Activated CD8-positive, alpha-beta memory T cell treated with anti-CD3 and anti-CD28 coated beads for 48 hours (primary cell): ENCODE results near the gene TMSB15C.
"Not testable (repeated sequence)": the region's sequence is repeated elsewhere in the genome, so short reads cannot be mapped to it uniquely, and the experiment has no call there.

ENCODE experiments used
- DNase-seq, 3 experiments: peaks; one replicate each; pipeline ENCODE4 v3.0.0-alpha.2; 2020; ENCODE audit warnings: low read depth in 2 of 3, low spot score in 2 of 3

The TMSB15C gene

DNA sequence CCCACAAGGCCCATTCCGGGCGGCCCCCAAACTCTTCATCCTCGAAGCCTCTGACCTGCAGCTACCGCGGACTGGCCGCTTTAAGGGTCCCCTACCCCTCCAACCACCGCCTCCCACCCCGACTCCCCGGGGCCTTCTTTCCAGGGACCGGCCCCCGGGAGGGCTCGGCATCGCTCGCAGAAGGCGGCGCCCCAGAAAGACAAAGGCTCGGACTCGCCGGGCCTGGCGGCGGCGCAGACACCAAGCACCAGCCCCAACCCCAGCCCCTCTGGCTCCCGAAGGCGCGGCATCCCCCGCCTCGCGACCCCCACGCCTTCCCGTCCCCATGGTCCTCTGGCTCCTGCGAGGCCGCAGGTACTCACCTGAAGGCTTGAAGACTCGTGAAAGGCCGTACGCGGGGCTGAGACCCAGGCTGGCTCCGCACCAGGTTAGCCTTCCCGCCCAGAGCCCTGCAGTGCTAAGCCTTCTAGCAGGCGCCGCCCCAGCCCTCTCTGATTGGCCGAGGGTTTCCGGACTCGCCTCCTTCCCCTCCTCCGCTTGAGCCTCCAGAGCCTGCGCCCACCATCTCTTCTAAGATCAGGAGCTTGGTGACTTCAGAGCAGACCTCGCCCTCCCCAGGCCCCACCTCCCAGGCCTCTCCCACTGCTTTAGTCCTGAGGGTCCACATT is at the start of gene TMSB15C:
TMSB15C (minus strand) TSS at position 459 of the 668 bp plus-strand sequence.
- DNase-seq: not testable (repeated sequence)

DNA sequence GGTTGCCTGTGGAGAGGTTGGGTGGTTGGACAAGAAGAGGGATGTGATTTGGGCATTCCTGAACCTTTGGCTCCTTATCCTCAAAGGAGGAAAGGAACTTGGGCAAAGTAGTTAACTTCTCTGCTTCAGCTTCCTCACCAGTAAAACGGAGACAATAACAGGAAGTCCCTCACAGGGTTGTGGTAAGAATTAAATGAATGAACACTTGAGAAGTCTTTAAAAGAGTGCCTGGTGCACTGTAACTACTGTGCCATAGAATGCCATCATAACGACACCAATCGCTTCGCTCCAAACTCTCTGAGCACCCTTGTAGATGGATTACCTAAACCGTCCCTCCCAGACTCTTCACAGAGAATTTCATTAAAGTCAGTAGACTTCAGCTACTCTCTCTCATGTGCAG is 46.8 kb upstream of the TMSB15C start:
- DNase-seq: no peak

DNA sequence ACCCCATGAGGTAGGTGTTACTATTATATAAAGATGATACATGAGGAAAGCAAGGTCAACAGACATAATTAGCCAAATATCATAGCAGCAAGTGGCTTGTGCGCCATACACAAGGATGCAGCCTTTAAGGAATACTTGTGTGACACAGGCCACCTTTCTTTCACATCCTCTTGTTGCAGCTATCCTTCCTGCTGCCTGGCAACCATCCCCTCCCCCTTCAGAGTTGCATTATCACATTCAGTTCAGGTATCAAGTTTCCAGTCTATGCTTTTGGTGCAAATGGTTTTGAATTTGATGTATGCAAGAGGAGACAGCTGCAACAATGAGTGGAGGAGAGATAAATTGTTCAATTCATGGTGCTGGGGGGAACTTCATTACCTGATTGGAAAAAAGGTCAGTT is 42.7 kb upstream of the TMSB15C start:
- no peak for DNase-seq

- DNase-seq: no peak
Observed at GRCh38 chrX:104117759-104118158, 41.7 kb upstream of the TMSB15C start.

- DNase-seq: peak in 1 of 3 experiments; percentile 11
Observed at GRCh38 chrX:104113222-104113965, 37.4 kb upstream of the TMSB15C start.

DNA sequence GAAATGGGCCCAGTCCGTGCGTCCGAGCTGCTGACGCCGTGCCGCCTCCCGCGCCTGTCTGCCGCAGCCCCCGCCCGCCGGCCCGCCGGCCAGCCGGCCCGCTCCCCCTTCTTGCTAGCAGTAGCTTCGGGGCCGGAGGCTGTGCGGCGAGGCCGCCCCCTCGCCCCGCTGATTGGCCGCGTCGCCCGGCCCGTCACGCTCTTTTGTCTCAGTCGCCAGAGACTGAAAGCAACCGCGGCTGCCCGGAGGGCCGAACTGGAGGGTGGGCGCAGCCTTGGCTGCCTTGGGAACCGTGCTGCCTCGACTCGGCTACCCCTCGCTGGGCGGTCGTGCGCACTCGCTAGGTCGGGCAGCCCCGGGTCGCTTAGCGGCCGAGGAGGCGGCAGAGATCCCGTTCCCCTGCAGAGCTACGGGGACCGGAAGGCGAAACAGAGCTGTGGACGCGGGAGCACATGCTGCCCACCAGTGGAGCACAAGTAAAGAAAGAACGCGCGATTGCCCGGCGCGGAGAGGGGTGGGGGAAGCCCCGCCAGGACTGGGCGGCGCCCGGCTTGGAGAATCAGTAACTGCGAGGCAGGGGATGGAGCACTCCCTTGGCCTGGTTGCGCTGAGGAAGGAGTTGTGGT is 36.4 kb upstream of the TMSB15C start, which contains the start of gene ZCCHC18:
ZCCHC18 (plus strand) TSS at position 198 of the 626 bp plus-strand sequence. CDS start 1,589 bp downstream, outside the sequence.
- DNase-seq: no peak

DNA sequence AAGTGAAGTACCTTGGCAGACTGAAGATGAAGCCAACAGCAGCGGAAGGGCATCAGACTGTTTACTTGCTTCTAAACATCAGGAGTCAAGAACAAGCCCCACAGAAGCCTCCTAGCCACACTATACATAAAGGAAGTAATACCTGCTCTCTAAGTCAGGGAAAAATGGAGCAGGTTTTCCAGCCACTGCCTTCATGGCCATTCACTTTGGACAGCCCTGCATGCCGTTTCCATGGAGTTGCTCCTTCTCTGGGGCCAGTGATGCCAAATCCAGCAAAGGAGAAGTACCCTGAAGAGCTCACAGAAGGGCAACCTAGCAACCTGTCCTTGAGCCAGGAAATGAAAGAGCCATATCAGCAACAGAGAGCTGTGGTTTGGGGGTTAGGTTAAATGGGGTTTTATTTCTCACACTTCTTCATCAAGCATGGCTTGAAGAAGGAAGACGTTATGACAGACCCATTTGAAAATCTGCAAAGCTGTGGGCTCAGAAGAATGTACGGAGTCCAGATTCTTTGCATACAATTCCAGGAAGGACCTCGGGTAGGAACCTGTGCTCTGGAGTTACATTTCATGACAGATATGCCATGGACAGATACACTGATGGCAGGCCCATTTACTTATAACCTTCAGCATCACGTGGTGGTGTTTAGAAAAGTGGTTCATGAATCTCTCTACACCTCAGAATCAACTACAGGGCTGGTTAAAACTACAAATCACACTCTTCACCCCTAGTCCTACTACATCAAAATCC is 34.6 kb upstream of the TMSB15C start:
- DNase-seq: not testable (repeated sequence)

DNA sequence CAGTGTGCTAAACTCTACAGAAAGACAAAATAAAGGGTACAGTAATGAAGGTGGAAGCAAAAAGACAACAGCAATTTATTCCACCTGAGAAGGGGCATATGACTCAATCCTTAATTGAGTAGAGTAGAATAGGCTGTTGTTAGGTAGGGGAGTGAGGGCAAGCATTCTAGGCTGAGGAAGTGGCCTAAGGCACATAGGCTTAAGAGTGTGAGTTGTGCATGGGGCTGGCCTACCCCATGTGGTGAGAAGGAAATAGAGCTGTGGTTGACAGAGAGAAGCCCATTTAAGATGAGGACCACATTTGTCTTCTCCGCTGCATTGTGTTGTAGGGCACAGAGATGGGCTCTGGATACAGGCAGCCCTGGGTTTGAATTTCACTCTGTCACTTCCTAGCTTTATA is 32.9 kb upstream of the TMSB15C start:
- no peak for DNase-seq

DNA sequence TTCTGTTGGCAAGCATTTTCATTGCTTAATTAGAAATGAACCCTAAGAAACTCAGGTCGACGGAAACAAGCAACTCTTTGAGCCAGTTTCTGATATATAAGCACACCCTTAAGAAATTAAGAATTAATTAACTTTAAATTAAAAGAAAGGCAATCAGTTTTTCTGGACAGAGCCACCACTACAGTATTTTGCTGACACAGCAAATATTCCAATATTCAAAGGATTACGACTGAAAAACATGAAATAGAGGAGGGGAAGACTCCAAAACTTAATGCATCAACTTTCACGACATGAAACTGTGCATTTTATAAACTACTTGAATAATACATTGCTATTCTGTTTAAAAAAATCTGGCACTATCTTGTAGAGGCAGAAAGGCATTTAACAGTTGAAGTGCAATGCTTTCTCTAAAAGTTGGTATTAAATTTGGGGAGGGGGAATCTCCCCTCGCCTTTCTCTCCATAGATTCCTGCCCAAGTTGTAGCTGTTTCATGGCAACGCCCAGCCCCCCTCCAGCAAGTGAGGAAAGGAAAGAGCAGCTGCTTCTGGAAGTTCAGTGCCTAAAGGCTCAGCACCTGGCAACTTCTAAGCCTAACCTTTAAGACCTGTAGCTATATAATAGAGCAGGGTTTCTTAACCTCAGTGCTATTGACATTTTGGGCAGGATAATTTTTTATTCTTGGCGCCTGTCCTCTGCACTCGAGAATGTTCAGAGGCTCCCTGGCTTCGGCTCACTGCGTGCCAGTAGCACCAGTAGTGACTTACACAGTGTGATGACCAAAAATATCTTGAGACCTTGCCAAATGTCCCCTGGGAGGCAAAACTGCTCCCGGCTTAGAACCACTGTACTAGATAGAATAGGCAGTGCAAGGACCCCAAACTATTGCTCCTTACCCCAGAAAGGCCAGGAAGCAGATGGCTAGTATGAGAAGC is 29.6 kb upstream of the TMSB15C start:
- DNase-seq: no peak

DNA sequence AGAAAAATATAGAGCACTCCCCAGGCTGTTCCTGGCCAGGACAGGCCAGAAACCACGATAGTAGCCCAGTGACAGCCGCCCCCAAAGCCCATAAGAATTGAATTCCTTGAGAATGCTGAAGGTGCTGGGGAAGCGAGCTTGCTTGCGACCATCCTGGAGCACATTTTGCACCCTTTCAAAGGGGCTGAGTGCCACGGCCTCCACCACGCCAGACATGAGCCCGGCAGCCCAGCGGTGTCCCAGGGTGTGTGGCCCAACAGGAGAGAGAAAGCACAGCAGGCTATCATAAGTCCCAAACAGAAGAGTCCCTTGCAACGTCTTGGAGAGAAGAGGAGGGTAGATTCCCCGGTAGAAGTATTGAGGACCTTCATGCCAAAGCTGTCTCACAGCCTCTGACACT is 28.6 kb upstream of the TMSB15C start:
- no peak for DNase-seq

- DNase-seq: no peak
Observed at GRCh38 chrX:104098919-104099318, 22.9 kb upstream of the TMSB15C start.

DNA sequence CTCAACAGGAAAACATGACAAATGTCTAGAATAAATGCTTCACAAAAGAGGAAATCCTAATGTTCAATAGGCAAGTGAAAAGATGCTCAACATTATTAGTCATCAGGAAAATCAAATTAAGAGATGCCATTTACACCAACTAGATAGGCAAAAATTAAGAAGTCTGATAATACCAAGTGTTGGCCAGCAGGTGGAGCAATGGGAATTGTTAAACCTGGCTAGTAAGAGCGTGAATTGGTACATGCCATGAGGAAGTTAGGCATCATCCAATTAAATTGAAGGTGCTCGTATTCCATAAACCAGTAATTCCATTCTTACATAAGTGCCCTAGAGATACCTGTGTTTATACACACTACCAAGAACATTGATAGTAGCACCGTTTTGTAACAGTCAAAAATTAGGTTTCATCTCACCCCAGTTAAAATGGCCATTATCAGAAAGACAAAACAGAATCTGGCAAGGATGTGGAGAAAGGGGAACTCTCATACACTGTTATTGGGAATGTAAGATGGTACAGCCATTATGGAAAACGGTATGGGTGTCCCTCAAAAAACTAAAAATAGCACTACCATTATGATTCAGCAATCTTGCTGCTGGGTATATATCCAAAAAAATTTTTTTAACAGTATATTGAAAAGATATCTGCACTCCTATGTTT is 22.2 kb upstream of the TMSB15C start:
- no peak for DNase-seq

- DNase-seq: no peak
Observed at GRCh38 chrX:104085919-104086318, 9.9 kb upstream of the TMSB15C start.

DNA sequence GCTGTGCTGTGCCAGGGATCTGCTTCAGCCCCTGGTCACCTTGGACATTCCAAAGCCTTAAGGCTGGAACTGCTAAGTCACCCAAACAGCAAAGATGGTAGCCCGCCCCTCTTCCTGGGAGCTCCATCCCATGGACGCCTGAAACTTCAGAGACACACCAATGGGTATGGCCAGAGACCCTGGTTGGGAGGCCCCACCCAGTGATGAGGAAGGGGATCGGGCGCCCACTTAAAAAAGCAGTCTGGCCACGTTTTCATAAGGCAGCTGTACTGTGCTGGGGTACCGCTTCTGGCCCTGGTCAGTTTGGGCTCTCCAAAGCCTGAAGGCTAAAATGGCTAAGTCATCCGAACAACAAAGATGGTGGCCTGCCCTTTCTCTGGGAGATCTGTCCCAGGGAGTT is 9.4 kb upstream of the TMSB15C start:
- no peak for DNase-seq

DNA sequence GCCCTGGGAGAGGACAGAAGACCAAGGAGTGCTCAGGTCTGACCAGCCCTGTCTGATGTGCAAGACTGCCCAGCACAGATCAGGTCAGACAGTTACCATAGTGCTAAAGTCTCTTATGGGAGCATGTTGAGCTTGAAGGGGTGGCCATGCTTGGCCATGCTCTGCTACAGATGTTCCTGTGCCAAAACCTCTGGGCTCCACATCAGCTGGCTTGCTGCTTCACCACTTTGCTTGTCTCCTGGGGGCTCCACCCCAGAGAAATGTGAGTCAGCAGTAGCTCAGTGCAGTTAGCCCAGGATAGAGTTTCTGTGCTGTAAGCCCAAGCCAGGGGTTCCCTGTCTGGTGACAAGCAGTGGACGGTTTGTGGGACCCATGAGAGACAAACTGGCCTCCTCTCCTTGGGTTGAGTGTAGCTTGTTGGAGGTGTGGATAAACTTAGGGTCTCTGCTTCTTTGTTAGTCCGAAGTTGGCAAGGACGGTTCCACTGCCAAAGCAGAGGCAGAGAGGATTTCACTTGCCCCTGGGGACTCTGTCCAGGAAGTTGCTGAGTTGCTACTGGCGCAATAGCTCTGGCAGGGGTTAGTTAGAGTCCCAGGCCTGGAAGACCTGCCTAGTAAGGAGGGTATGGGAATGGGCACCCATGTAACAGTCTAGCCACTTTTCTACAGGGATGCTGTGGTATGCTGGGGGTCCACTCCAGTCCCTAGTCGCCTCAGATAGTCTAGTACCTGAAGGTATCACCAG is 8.7 kb upstream of the TMSB15C start:
- DNase-seq: no peak

DNA sequence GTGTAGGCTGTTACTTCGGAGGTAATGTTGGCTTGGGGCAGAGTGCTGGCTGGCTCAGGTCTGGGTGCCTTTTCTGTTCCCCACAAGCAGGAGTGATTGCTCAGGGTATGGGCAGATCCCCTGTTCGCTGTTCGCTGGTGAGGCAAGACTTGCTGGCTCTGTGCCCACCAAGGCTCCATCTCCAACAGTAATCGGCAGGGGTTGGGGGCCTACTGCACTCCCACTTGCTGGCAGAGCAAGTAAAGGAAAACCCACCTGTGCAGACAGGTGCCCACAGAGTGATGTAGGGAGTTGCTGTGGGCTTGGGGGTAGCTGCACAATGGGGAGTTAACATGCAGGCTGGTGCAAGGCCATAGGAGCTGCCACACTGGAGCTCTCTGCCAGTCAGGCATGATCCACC is 8.0 kb upstream of the TMSB15C start:
- DNase-seq: no peak

DNA sequence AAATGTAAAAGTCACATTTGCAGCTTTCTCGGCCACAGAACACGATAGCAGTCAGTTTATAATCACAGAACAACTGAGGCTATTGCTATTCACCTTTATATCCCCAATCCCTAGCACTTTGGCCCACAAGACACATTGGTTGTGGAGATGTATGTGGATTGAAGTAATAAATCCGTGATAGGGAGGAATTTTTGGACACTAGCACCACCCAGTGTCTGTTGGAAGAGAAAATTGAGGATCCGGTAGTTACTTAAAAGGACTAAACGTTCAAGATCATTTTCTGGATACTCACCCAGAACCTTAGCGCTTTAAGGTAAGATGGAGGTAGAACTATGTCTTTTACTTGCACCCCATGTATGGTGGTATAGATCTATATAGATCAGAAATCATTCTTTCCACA is 1.8 kb upstream of the TMSB15C start:
- not testable (repeated sequence) for DNase-seq

DNA sequence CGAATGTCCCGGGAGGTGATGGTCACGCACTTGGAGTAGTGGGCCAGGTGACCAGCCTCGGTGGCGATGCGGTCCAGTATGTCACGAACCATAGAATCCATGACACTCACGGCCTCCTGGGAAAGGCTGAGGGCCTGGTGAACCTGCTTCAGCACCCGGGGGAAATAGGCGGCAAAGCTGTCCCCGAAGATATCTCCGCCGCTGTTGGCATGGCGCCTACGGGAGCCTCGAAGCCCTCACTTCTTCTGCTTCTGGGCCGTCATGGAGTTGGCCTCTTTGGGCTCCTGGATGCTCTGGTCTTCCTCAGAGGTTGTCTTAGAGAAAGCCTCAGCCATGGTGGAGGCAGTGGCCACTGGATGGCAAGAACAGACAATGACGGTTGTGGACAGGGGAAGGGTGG is 13.4 kb downstream of the TMSB15C start:
- not testable (repeated sequence) for DNase-seq

DNA sequence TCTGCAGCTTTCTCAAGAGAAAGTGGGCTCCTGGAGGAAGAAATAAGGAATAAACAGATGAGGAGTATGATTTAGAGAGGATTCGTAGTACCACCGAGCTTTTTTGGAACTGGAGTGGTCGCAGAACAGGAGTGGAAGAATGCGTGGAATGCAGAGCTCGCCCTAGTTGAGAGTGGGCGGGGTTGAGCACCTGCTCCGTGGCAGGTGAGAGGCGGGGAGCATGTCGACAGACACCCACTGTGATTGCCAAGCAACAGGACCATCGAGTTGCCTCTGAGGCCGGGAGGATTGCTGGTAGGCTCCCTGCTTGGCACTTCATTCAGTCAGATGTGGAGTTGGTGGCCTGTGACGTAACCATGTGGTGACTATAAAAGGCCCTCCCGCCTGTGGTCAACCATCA is 21.1 kb downstream of the TMSB15C start:
- not testable (repeated sequence) for DNase-seq
